ENCODE results near the gene B4GALT3. TPM values are rescaled to one million over a fixed set of nuclear protein-coding genes. Genes with fewer than 3 reads are reported as not detected.

The B4GALT3 gene
- total and polyA plus RNA-seq, 9 of the 15 experiments (the other 6 are each of a cell fraction or from before 2014, with no cell fraction given), result 31.2 to 103 (median 46.1) TPM

DNA sequence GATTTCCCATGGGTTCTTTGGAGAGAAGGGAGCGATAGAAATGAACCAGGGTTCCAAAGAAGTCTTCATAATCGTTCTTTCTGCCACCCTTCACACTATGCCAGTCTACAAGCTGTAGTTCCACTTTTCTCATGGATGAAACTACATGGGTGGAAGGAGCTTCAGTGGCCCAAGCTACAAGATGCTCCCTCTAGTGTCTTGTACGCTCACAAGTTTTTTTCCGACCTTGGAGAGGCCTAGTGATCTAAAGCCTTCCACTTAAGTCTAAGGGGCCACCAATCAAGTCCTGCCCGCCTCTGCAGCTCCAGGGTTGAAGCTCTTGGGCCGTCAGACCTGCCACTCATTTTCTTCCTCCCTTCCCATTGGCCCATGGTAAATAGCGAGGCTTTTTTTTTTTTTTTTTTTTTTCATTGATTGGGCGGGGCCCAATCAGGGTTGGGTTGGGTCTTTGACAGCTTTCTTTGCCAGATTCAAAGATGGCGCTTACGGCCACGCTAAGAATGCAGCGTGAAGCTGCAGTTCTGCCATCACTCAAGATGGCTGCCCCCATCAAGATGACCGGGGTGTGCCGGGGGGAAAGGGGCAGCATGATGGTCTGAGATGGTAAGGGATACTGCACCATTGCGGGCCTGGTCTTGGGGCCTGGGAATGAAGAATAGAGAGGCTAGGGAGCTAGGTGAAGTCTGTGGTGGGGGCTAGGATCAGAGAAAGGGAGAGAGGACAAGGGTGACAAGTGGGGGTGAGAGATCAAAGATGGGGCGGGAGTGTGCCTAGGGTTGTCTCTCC, 48.4 kb upstream of the B4GALT3 start, which contains the start of gene TOMM40L (continued):
- TF ChIP-seq SLC30A9 (CRISPR knock-in tag; IDR thresholded peaks at IDR 0.05) (no peak), ZNF57 (CRISPR knock-in tag; IDR thresholded peaks at IDR 0.05) (no peak), TFE3 (CRISPR knock-in tag; IDR thresholded peaks at IDR 0.05) (no peak), ZBTB11 (CRISPR knock-in tag; IDR thresholded peaks at IDR 0.05) (peak in 1 of 3 experiments; percentile 68; a peak in 2 of 6 replicates), ZFP1 (CRISPR knock-in tag; IDR thresholded peaks at IDR 0.05) (no peak), ZNF316 (IDR thresholded peaks at IDR 0.05) (no peak), NFIX (CRISPR knock-in tag; IDR thresholded peaks at IDR 0.05; ENCODE audit: low read depth) (no peak), ZNF41 (CRISPR knock-in tag; conservative IDR thresholded peaks at IDR 0.05) (no peak), ZNF655 (CRISPR knock-in tag; IDR thresholded peaks at IDR 0.05) (no peak), TFAM (CRISPR knock-in tag; conservative IDR thresholded peaks at IDR 0.05) (no peak), SETDB1 (IDR thresholded peaks at IDR 0.05; ENCODE audit: low read length) (no peak), THRAP3 (IDR thresholded peaks at IDR 0.05; ENCODE audit: borderline replicate concordance) (no peak), FOXA1 (IDR thresholded peaks at IDR 0.05; ENCODE audit: borderline replicate concordance) (no peak), HNRNPUL1 (IDR thresholded peaks at IDR 0.05; ENCODE audit: low read length) (no peak), KLF13 (tag; IDR thresholded peaks at IDR 0.05; ENCODE audit: borderline replicate concordance, low read depth) (no peak), GTF2A2 (tag; IDR thresholded peaks at IDR 0.05) (no peak), SREBF2 (CRISPR knock-in tag; IDR thresholded peaks at IDR 0.05) (no peak), EWSR1 (IDR thresholded peaks at IDR 0.05; ENCODE audit: borderline replicate concordance, low read depth, partially characterized antibody) (no peak)
- TF ChIP-seq, protein P1, sequence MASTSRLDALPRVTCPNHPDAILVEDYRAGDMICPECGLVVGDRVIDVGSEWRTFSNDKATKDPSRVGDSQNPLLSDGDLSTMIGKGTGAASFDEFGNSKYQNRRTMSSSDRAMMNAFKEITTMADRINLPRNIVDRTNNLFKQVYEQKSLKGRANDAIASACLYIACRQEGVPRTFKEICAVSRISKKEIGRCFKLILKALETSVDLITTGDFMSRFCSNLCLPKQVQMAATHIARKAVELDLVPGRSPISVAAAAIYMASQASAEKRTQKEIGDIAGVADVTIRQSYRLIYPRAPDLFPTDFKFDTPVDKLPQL (IDR thresholded peaks at IDR 0.05; ENCODE audit: extremely low read depth, insufficient read length), result no peak

Data from K562 (cell line).